Activated CD8-positive, alpha-beta T cell treated with anti-CD3 and anti-CD28 coated beads, Interleukin-2, amount 10 ng/mL, durations not matched to agents 7 days and 5 days (primary cell): Measurements from ENCODE around the gene UPK3B. TPM values are rescaled to one million over a fixed set of nuclear protein-coding genes. Genes with fewer than 3 reads are reported as not detected.
"Not testable (repeated sequence)": the region's sequence is repeated elsewhere in the genome, so short reads cannot be mapped to it uniquely, and the experiment has no call there.

Experiments used
- ATAC-seq: fragments of 150-1000 bp; cut with Tn5 transposase; one replicate; pipeline ENCODE4 v1.10.0; 2021; ENCODE audit warnings: moderate library complexity
- CTCF ChIA-PET: fragments of 350-600 bp; sonication (Branson Sonifier 250); formaldehyde crosslinking; loops from one replicate; lab custom pipeline; 2021; ENCODE audit warnings: antibody characterized with exemption; lab: Charles Lee
- POLR2A ChIA-PET: fragments of 350-600 bp; sonication (Branson Sonifier 250); formaldehyde crosslinking; loops from one replicate; lab custom pipeline; 2021; ENCODE audit warnings: antibody characterized with exemption; lab: Charles Lee
- DNase-seq: peaks from one replicate; pipeline ENCODE4 v3.0.0-alpha.2; 2020
- H3K27ac Mint-ChIP-seq: one replicate; pipeline ENCODE4 v1.8.0; 2021; ENCODE audit warnings: mild to moderate bottlenecking, mixed read lengths
- H3K27me3 Mint-ChIP-seq: one replicate; pipeline ENCODE4 v1.8.0; 2021; ENCODE audit warnings: low read depth, mixed read lengths
- H3K36me3 Mint-ChIP-seq: one replicate; pipeline ENCODE4 v1.8.0; 2021; ENCODE audit warnings: low read depth, mixed read lengths
- H3K4me1 Mint-ChIP-seq: one replicate; pipeline ENCODE4 v1.8.0; 2021; ENCODE audit warnings: low read depth, mixed read lengths
- H3K4me3 Mint-ChIP-seq: one replicate; pipeline ENCODE4 v1.8.0; 2021; ENCODE audit warnings: mild to moderate bottlenecking, mixed read lengths
- H3K9me3 Mint-ChIP-seq: one replicate; pipeline ENCODE4 v1.8.0; 2022; ENCODE audit warnings: mixed read lengths; ENCODE audit not compliant: insufficient read depth
- total RNA-seq, 2 experiments: library from RNA; stranded (reverse); gene quantifications; one replicate each; pipeline ENCODE4 v1.2.3, GENCODE V29; 2021

The UPK3B gene
- total RNA-seq, 2 experiments from 2014 or later, result 0.68 to 0.92 TPM

DNA sequence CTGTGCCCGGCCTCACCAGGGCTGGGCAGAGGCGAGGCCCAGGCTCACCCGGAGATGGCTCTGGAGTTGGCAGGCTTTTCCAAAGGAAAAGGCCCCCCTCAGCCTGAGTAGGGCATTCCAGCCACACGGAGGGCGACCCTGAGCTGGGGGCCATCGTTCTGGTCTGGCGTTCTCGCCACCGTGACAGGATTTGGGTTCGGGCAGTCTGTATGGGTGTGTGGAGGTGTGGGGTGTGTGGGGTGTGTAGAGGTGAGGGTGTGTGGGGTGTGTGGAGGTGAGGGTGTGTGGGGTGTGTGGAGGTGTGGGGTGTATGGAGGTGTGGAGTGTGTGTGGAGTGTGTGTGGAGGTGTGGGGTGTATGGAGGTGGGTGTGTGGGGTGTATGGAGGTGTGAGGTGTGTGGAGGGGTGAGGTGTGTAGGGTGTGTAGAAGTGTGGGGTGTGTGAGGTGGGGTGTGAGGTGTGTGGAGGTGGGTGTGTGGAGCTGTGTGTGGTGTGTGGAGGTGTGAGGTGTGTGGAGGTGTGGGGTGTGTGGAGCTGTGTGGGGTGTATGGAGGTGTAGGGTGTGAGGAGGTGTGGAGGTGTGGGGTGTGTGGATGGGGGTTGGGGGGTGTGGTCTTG, 11.7 kb upstream of the UPK3B start:
- H3K4me1 Mint-ChIP-seq, H3K36me3 Mint-ChIP-seq, H3K4me3 Mint-ChIP-seq, CTCF ChIA-PET, DNase-seq, POLR2A ChIA-PET, H3K9me3 Mint-ChIP-seq, H3K27me3 Mint-ChIP-seq, ATAC-seq, H3K27ac Mint-ChIP-seq: not testable (repeated sequence)

GRCh38 chr7:76499201-76499923, 11.0 kb upstream of the UPK3B start:
- POLR2A ChIA-PET, H3K4me1 Mint-ChIP-seq, H3K27ac Mint-ChIP-seq, H3K27me3 Mint-ChIP-seq, H3K4me3 Mint-ChIP-seq, CTCF ChIA-PET, H3K36me3 Mint-ChIP-seq, H3K9me3 Mint-ChIP-seq, DNase-seq: not testable (repeated sequence)
- ATAC-seq, result peak; percentile 38

GRCh38 chr7:76499924-76500241, 10.5 kb upstream of the UPK3B start:
- H3K9me3 Mint-ChIP-seq, CTCF ChIA-PET, H3K27me3 Mint-ChIP-seq, H3K4me1 Mint-ChIP-seq, H3K36me3 Mint-ChIP-seq, H3K27ac Mint-ChIP-seq, DNase-seq, POLR2A ChIA-PET, H3K4me3 Mint-ChIP-seq: not testable (repeated sequence)
- ATAC-seq, result peak; percentile 71

- H3K9me3 Mint-ChIP-seq, ATAC-seq, CTCF ChIA-PET, H3K36me3 Mint-ChIP-seq, DNase-seq, H3K27ac Mint-ChIP-seq, H3K4me3 Mint-ChIP-seq, H3K4me1 Mint-ChIP-seq, H3K27me3 Mint-ChIP-seq, POLR2A ChIA-PET: not testable (repeated sequence)
Measured at GRCh38 chr7:76502224-76502623, 8.1 kb upstream of the UPK3B start.

DNA sequence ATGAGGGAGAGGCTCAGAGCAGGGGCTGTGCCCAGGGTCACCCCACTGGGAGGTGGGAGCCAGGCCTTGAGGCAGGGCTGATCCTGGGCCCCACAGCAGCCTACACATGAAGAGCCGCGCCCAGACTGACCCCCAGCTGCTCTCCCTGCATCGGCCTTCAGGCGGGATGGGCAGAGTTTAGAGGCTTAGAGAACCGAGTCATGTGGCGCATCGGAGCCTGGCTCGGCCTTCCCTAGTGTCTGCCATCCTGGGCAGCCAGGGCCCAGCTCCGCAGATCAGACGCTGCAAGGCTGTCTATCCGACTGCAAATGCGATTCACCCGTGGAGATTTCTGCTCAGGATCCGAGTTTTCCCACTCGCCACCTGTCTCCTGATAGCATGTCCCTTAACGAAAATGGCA, 7.5 kb upstream of the UPK3B start:
- POLR2A ChIA-PET, H3K27ac Mint-ChIP-seq, CTCF ChIA-PET, DNase-seq, H3K4me1 Mint-ChIP-seq, H3K36me3 Mint-ChIP-seq, H3K27me3 Mint-ChIP-seq, H3K4me3 Mint-ChIP-seq, ATAC-seq, H3K9me3 Mint-ChIP-seq: not testable (repeated sequence)

- POLR2A ChIA-PET, ATAC-seq, H3K27ac Mint-ChIP-seq, H3K4me1 Mint-ChIP-seq, H3K27me3 Mint-ChIP-seq, H3K9me3 Mint-ChIP-seq, DNase-seq, H3K4me3 Mint-ChIP-seq, H3K36me3 Mint-ChIP-seq, CTCF ChIA-PET: not testable (repeated sequence)
Measured at GRCh38 chr7:76503244-76503643, 7.1 kb upstream of the UPK3B start.

- H3K36me3 Mint-ChIP-seq, CTCF ChIA-PET, H3K27me3 Mint-ChIP-seq, H3K9me3 Mint-ChIP-seq, H3K4me3 Mint-ChIP-seq, POLR2A ChIA-PET, H3K27ac Mint-ChIP-seq, H3K4me1 Mint-ChIP-seq, DNase-seq, ATAC-seq: not testable (repeated sequence)
Measured at GRCh38 chr7:76504351-76505167, 5.8 kb upstream of the UPK3B start.

- H3K4me3 Mint-ChIP-seq, result no peak overlapping the region
- DNase-seq (no peak), ATAC-seq (no peak)
- H3K27me3 Mint-ChIP-seq, result no peaks in the 10 kb centered on the region
- no peak overlapping the region for H3K27ac Mint-ChIP-seq
- peaks cover 1% of the 10 kb centered on the region for H3K36me3 Mint-ChIP-seq
- CTCF ChIA-PET, result no interaction called here
- H3K9me3 Mint-ChIP-seq, result no peaks in the 10 kb centered on the region
- peaks cover 5% of the 10 kb centered on the region for H3K4me1 Mint-ChIP-seq
- POLR2A ChIA-PET, result interaction anchor here (0.6 kb wide), 1 partner anchor 274 kb away, joined by 3 read pairs; no protein-coding TSS in a partner anchor
Measured at GRCh38 chr7:76505168-76506080, 4.9 kb upstream of the UPK3B start.

- H3K36me3 Mint-ChIP-seq, result peaks cover 1% of the 10 kb centered on the region
- DNase-seq, result no peak
- no peaks in the 10 kb centered on the region for H3K9me3 Mint-ChIP-seq
- no peaks in the 10 kb centered on the region for H3K27me3 Mint-ChIP-seq
- H3K4me1 Mint-ChIP-seq, result peaks cover 5% of the 10 kb centered on the region
- no peak for ATAC-seq
- ChIA-PET CTCF (no interaction called here), POLR2A (no interaction called here)
- H3K4me3 Mint-ChIP-seq, result no peak overlapping the region
- no peak overlapping the region for H3K27ac Mint-ChIP-seq
Measured at GRCh38 chr7:76506081-76506440, 4.3 kb upstream of the UPK3B start.

DNA sequence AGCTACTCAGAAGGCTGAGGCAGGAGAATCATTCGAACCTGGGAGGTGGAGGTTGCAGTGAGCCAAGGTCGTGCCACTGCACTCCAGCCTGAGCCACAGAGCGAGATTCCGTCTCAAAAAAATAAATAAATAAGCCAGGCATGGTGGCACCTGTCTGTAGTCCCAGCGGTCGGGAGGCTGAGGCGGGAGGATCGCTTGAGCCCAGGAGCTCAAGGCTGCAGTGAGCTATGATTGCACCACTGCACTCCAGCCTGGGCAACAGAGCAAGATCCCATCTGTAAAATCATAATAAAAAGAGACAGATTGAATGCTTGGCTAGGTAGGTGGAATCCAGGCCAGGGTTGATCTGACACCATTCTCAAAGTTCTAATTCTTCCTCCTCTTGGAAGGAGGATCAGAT, 3.7 kb upstream of the UPK3B start:
- H3K27ac Mint-ChIP-seq, H3K4me1 Mint-ChIP-seq, CTCF ChIA-PET, POLR2A ChIA-PET, H3K9me3 Mint-ChIP-seq, ATAC-seq, H3K36me3 Mint-ChIP-seq, DNase-seq, H3K4me3 Mint-ChIP-seq, H3K27me3 Mint-ChIP-seq: not testable (repeated sequence)

- Mint-ChIP-seq H3K9me3 (no peaks in the 10 kb centered on the region), H3K4me3 (no peak overlapping the region), H3K27me3 (no peaks in the 10 kb centered on the region), H3K27ac (no peak overlapping the region), H3K36me3 (no peaks in the 10 kb centered on the region), H3K4me1 (peaks cover 5% of the 10 kb centered on the region)
- POLR2A ChIA-PET, result no interaction called here
- DNase-seq (no peak), ATAC-seq (no peak)
- CTCF ChIA-PET, result no interaction called here
Measured at GRCh38 chr7:76507723-76508406, 2.5 kb upstream of the UPK3B start.
